Epithelial cell of proximal tubule (primary cell): Measurements from ENCODE around the gene BFSP2. TPM values are rescaled to one million over a fixed set of nuclear protein-coding genes. Genes with fewer than 3 reads are reported as not detected.

Experiments used
- DNase-seq: peaks from one replicate; pipeline ENCODE4 v3.0.0-alpha.2; 2011; ENCODE audit warnings: low read depth
- H3K4me3 ChIP-seq: 2 replicates; pipeline ENCODE4 v1.5.1; 2011; ENCODE audit warnings: low read depth, mild to moderate bottlenecking, low read length
- CTCF ChIP-seq: conservative IDR thresholded peaks from 2 replicates; pipeline ENCODE4 v1.5.1; 2012; ENCODE audit warnings: low read depth, mild to moderate bottlenecking, low read length
- total RNA-seq: library from RNA; depleted of rRNA; stranded (reverse); fragments of >200 nt; gene quantifications from 2 replicates; pipeline ENCODE4 v1.2.3, GENCODE V29; 2015

BFSP2 gene
- total RNA-seq, 1 donor from 2014 or later: not detected

GRCh38 chr3:133425898-133426297 lies 26.0 kb downstream of the BFSP2 start:
- TF ChIP-seq CTCF: no peak
- no peak for DNase-seq
- H3K4me3 ChIP-seq: no peak overlapping the region

- no peak overlapping the region for H3K4me3 ChIP-seq
- no peak for TF ChIP-seq CTCF
- no peak for DNase-seq
These were observed 26.9 kb downstream of the BFSP2 start for GRCh38 chr3:133426721-133427120.

- no peak for TF ChIP-seq CTCF
- no peak for DNase-seq
- no peak overlapping the region for H3K4me3 ChIP-seq
These were observed 28.7 kb downstream of the BFSP2 start for GRCh38 chr3:133428552-133428951.

- H3K4me3 ChIP-seq: no peak overlapping the region
- DNase-seq: no peak
- TF ChIP-seq CTCF: no peak
These were observed 29.2 kb downstream of the BFSP2 start for GRCh38 chr3:133429063-133429462.

- DNase-seq: no peak
- H3K4me3 ChIP-seq: no peak overlapping the region
- no peak for TF ChIP-seq CTCF
These were observed 39.7 kb downstream of the BFSP2 start for GRCh38 chr3:133439563-133439962.

GRCh38 chr3:133440652-133441051 lies 40.8 kb downstream of the BFSP2 start:
- TF ChIP-seq CTCF: no peak
- no peak for DNase-seq

GRCh38 chr3:133441867-133442270 lies 42.0 kb downstream of the BFSP2 start:
- no peak for TF ChIP-seq CTCF
- DNase-seq: no peak
- H3K4me3 ChIP-seq: no peak overlapping the region

More at GRCh38 chr3:133440652-133441051, 40.8 kb downstream of the BFSP2 start:
- no peak overlapping the region for H3K4me3 ChIP-seq
